ENCODE data around the gene ABHD12.

Gene ABHD12

GRCh38 chr20:25251558-25251957 lies 139.1 kb downstream of the ABHD12 start:
- ChIA-PET CTCF (no interaction called here), POLR2A (ENCODE audit: low non-redundant PET) (no interaction called here)
- TF ChIP-seq CTCF (conservative IDR thresholded peaks at IDR 0.05; ENCODE audit: low read depth): no peak
- H3K27ac ChIP-seq: peak overlapping the region; percentile 27; the same call in 1 of the 2 replicates
- DNase-seq (ENCODE audit: low spot score): no peak

- H3K27ac ChIP-seq: peak overlapping the region; percentile 27; the same call in 1 of the 2 replicates
- ChIA-PET CTCF (interaction anchor here (0.6 kb wide), 1 partner anchor 24 kb away, joined by 4 read pairs; no protein-coding TSS in a partner anchor), POLR2A (ENCODE audit: low non-redundant PET) (no interaction called here)
- TF ChIP-seq CTCF (conservative IDR thresholded peaks at IDR 0.05; ENCODE audit: low read depth): no peak
- DNase-seq (ENCODE audit: low spot score): no peak
Measured at GRCh38 chr20:25251019-25251418, 139.6 kb downstream of the ABHD12 start.

GRCh38 chr20:25250508-25250907 lies 140.1 kb downstream of the ABHD12 start:
- peak overlapping the region; percentile 87; the same call in 1 of the 2 replicates for H3K27ac ChIP-seq
- ChIA-PET POLR2A (ENCODE audit: low non-redundant PET) (no interaction called here), CTCF (interaction anchor here (0.5 to 0.8 kb wide), 3 partner anchors 24 to 154 kb away, joined by 3 to 5 read pairs (median 4); no protein-coding TSS in a partner anchor)
- no peak for TF ChIP-seq CTCF (conservative IDR thresholded peaks at IDR 0.05; ENCODE audit: low read depth)
- DNase-seq (ENCODE audit: low spot score): peak; percentile 48

Data from RWPE1 (cell line).